GM21528 (cell line): Measurements from ENCODE around the gene BCOR.

Experiments used
- ATAC-seq: cut with Tn5 transposase; IDR thresholded peaks from one replicate; pipeline ENCODE4 v1.9.1; 2021; ENCODE audit warnings: mild to moderate bottlenecking, moderate library complexity; ENCODE audit not compliant: unreplicated experiment, low FRiP score

Gene BCOR

GRCh38 chrX:40086569-40087335 is 11.0 kb downstream of the BCOR start:
- ATAC-seq, result no peak

GRCh38 chrX:40085714-40086113 is 12.0 kb downstream of the BCOR start:
- no peak for ATAC-seq

- ATAC-seq, result no peak
These were observed 12.6 kb downstream of the BCOR start for GRCh38 chrX:40085102-40085551.

- ATAC-seq, result no peak
These were observed 13.2 kb downstream of the BCOR start for GRCh38 chrX:40084471-40085101.

GRCh38 chrX:40083979-40084359 is 13.8 kb downstream of the BCOR start:
- no peak for ATAC-seq

GRCh38 chrX:40083120-40083978 is 14.4 kb downstream of the BCOR start:
- ATAC-seq, result no peak

- ATAC-seq, result no peak
These were observed 15.2 kb downstream of the BCOR start for GRCh38 chrX:40082447-40083119.

GRCh38 chrX:40081679-40082068 is 16.1 kb downstream of the BCOR start:
- no peak for ATAC-seq

- no peak for ATAC-seq
These were observed 16.7 kb downstream of the BCOR start for GRCh38 chrX:40080894-40081678.

- ATAC-seq, result no peak
These were observed 18.2 kb downstream of the BCOR start for GRCh38 chrX:40079572-40079971.

GRCh38 chrX:40078489-40079227 is 19.1 kb downstream of the BCOR start:
- no peak for ATAC-seq

GRCh38 chrX:40077906-40078305 is 19.9 kb downstream of the BCOR start:
- ATAC-seq, result no peak

GRCh38 chrX:40076750-40077575 is 20.8 kb downstream of the BCOR start:
- ATAC-seq, result no peak

- ATAC-seq, result no peak
These were observed 22.8 kb downstream of the BCOR start for GRCh38 chrX:40074959-40075332.

GRCh38 chrX:40074080-40074958 is 23.4 kb downstream of the BCOR start:
- ATAC-seq, result no peak

GRCh38 chrX:40073439-40074054 is 24.2 kb downstream of the BCOR start:
- ATAC-seq, result no peak

- no peak for ATAC-seq
These were observed 25.5 kb downstream of the BCOR start for GRCh38 chrX:40072246-40072645.
